H1 (cell line): ENCODE measurements around the gene F11R. TPM values are rescaled to one million over a fixed set of nuclear protein-coding genes. Genes with fewer than 3 reads are reported as not detected.
"Not testable (repeated sequence)": the region's sequence is repeated elsewhere in the genome, so short reads cannot be mapped to it uniquely, and the experiment has no call there.

Source experiments
- CTCF ChIA-PET: fragments of 300-600 bp; sonication (Branson Sonifier 250); formaldehyde crosslinking; loops from one replicate; lab custom pipeline; 2021; ENCODE audit not compliant: partially characterized antibody; lab: Charles Lee
- POLR2A ChIA-PET: fragments of 300-600 bp; sonication (Branson Sonifier 250); formaldehyde crosslinking; loops from one replicate; lab custom pipeline; 2021; ENCODE audit warnings: inconsistent platforms; ENCODE audit not compliant: partially characterized antibody; lab: Charles Lee
- DNase-seq, 2 experiments: peaks; one replicate each; pipeline versions ENCODE4 v3.0.0 to v3.0.0-alpha.2; 2010 to 2022; ENCODE audit warnings: low spot score in 2 of 2, low read depth in 1 of 2, mixed read lengths in 1 of 2
- FAIRE-seq: peaks from 2 replicates; lab custom pipeline; 2011; peaks lifted over from hg19 to GRCh38; lab: Jason Lieb, UNC
- H2AFZ ChIP-seq: 2 replicates; pipeline ENCODE4 v1.8.1; 2012; ENCODE audit warnings: low read length, inconsistent platforms
- H2AK5ac ChIP-seq: 2 replicates; pipeline ENCODE4 v1.6.1; 2013; ENCODE audit warnings: low read depth, low read length
- H2BK120ac ChIP-seq: replicated peaks from 2 replicates; pipeline ENCODE3; 2013; ENCODE audit warnings: low read depth, low read length, inconsistent platforms
- H2BK12ac ChIP-seq: 2 replicates; pipeline ENCODE4 v1.6.1; 2013; ENCODE audit warnings: low read depth, low read length
- H2BK15ac ChIP-seq: 2 replicates; pipeline ENCODE4 v1.6.1; 2013; ENCODE audit warnings: low read length
- H2BK20ac ChIP-seq: 2 replicates; pipeline ENCODE4 v1.6.1; 2013; ENCODE audit warnings: low read length
- H2BK5ac ChIP-seq: 2 replicates; pipeline ENCODE4 v1.6.1; 2013; ENCODE audit warnings: low read depth, low read length
- H3K14ac ChIP-seq: 2 replicates; pipeline ENCODE4 v1.6.1; 2013; ENCODE audit warnings: inconsistent platforms; ENCODE audit not compliant: insufficient read length
- H3K18ac ChIP-seq: 2 replicates; pipeline ENCODE4 v1.6.1; 2013; ENCODE audit warnings: low read length; ENCODE audit errors: extremely low read depth
- H3K23ac ChIP-seq: 2 replicates; pipeline ENCODE4 v1.6.1; 2013; ENCODE audit warnings: inconsistent platforms; ENCODE audit not compliant: insufficient read length
- H3K23me2 ChIP-seq: 2 replicates; pipeline ENCODE4 v1.6.1; 2013; ENCODE audit warnings: low read depth, low read length
- H3K27ac ChIP-seq: 2 replicates; pipeline ENCODE4 v1.6.1; 2011; ENCODE audit warnings: low read depth, low read length, inconsistent platforms
- H3K27me3 ChIP-seq, 4 experiments: replicated peaks in 1 of 4; 1 replicate in 1 of 4; 2 replicates in 3 of 4; pipeline versions ENCODE4 v1.6.1 to v1.8.1; 2011 to 2013; ENCODE audit warnings: low read length in 3 of 4, mild to moderate bottlenecking in 3 of 4, inconsistent platforms in 2 of 4, mixed read lengths in 2 of 4, moderate library complexity in 1 of 4; ENCODE audit not compliant: control insufficient read depth in 3 of 4, insufficient read depth in 3 of 4; ENCODE audit errors: extremely low read depth in 1 of 4
- H3K36me3 ChIP-seq, 4 experiments: 2 replicates each; pipeline versions ENCODE4 v1.6.1 to v1.8.1; 2011 to 2013; ENCODE audit warnings: mild to moderate bottlenecking in 4 of 4, low read length in 3 of 4, moderate library complexity in 2 of 4, control low read depth in 1 of 4, inconsistent platforms in 1 of 4; ENCODE audit not compliant: insufficient read depth in 4 of 4, control insufficient read depth in 2 of 4
- H3K4ac ChIP-seq: replicated peaks from 2 replicates; pipeline ENCODE3; 2013; ENCODE audit warnings: low read length, low read depth, mixed read lengths, inconsistent platforms; ENCODE audit not compliant: insufficient read length
- H3K4me1 ChIP-seq, 4 experiments: replicated peaks in 1 of 4; 1 replicate in 1 of 4; 2 replicates in 3 of 4; pipeline versions ENCODE4 v1.6.1 to v1.8.1; 2011 to 2013; ENCODE audit warnings: low read length in 3 of 4, inconsistent platforms in 2 of 4, mixed read lengths in 1 of 4; ENCODE audit not compliant: insufficient read depth in 4 of 4, control insufficient read depth in 3 of 4
- H3K4me2 ChIP-seq, 2 experiments: 2 replicates each; pipeline versions ENCODE4 v1.6.1 to v1.8.1; 2011 to 2013; ENCODE audit warnings: low read depth in 2 of 2, low read length in 2 of 2, control low read depth in 1 of 2, inconsistent platforms in 1 of 2, mild to moderate bottlenecking in 1 of 2; ENCODE audit not compliant: insufficient read depth in 1 of 2
- H3K4me3 ChIP-seq, 4 experiments: fragments of 200-600, 300-600 bp in 1 of 4; sonication (generic), shearing (Covaris generic), sonication (Bioruptor Twin) in 1 of 4; 2 replicates each; pipeline versions ENCODE4 v1.5.1 to v1.8.1; 2011 to 2016; ENCODE audit warnings: low read length in 4 of 4, low read depth in 3 of 4, control low read depth in 2 of 4, inconsistent platforms in 2 of 4, mild to moderate bottlenecking in 2 of 4, mixed read lengths in 1 of 4, moderate library complexity in 1 of 4; ENCODE audit not compliant: insufficient read depth in 2 of 4; ENCODE audit errors: extremely low read depth in 1 of 4
- H3K56ac ChIP-seq: replicated peaks from 2 replicates; pipeline ENCODE3; 2013; ENCODE audit warnings: low read depth, mild to moderate bottlenecking, mixed read lengths, low read length, inconsistent platforms; ENCODE audit not compliant: insufficient read length
- H3K79me1 ChIP-seq: 2 replicates; pipeline ENCODE4 v1.6.1; 2013; ENCODE audit warnings: low read depth, low read length, control low read depth
- H3K79me2 ChIP-seq, 2 experiments: 2 replicates each; pipeline versions ENCODE4 v1.6.1 to v1.8.1; 2012 to 2013; ENCODE audit warnings: low read length in 2 of 2, mild to moderate bottlenecking in 2 of 2, inconsistent platforms in 1 of 2; ENCODE audit not compliant: insufficient read depth in 2 of 2, control insufficient read depth in 1 of 2
- H3K9ac ChIP-seq, 4 experiments: replicated peaks in 1 of 4; 1 replicate in 1 of 4; 2 replicates in 3 of 4; pipeline versions ENCODE4 v1.6.1 to v1.8.1; 2011 to 2013; ENCODE audit warnings: low read depth in 3 of 4, low read length in 3 of 4, control low read depth in 2 of 4, mild to moderate bottlenecking in 2 of 4, moderate library complexity in 2 of 4, inconsistent platforms in 1 of 4; ENCODE audit errors: extremely low read depth in 1 of 4
- H3K9me3 ChIP-seq, 2 experiments: 2 replicates each; pipeline versions ENCODE4 v1.6.1 to v1.8.1; 2012 to 2013; ENCODE audit warnings: mild to moderate bottlenecking in 2 of 2, moderate library complexity in 2 of 2, control low read depth in 1 of 2, inconsistent platforms in 1 of 2, low read depth in 1 of 2, low read length in 1 of 2, mixed read lengths in 1 of 2; ENCODE audit not compliant: insufficient read depth in 2 of 2
- H4K20me1 ChIP-seq, 2 experiments: replicated peaks in 1 of 2; 2 replicates each; pipeline versions ENCODE3 to v1.8.1; 2011 to 2013; ENCODE audit warnings: inconsistent platforms in 2 of 2, low read length in 2 of 2, mild to moderate bottlenecking in 1 of 2; ENCODE audit not compliant: insufficient read depth in 2 of 2, control insufficient read depth in 1 of 2
- H4K5ac ChIP-seq: 2 replicates; pipeline ENCODE4 v1.6.1; 2013; ENCODE audit warnings: low read length, low read depth, mixed read lengths, inconsistent platforms; ENCODE audit not compliant: insufficient read length
- H4K8ac ChIP-seq: 2 replicates; pipeline ENCODE4 v1.8.0; 2013; ENCODE audit warnings: mild to moderate bottlenecking, moderate library complexity, low read length, inconsistent platforms; ENCODE audit not compliant: insufficient read depth; ENCODE audit errors: extremely low read depth
- H4K91ac ChIP-seq: replicated peaks from 2 replicates; pipeline ENCODE3; 2013; ENCODE audit warnings: low read length, mixed read lengths, inconsistent platforms; ENCODE audit not compliant: insufficient read length
- WGBS, 2 experiments: shearing (Covaris generic) in 1 of 2; methylation state at CpG; one replicate each; pipeline versions ENCODE4 v1.1.6 to v1.1.7; 2013 to 2015; ENCODE audit warnings: low lambda C conversion rate in 2 of 2, mixed read lengths in 2 of 2, inconsistent platforms in 1 of 2, low coverage in 1 of 2, missing lambda C conversion rate in 1 of 2; ENCODE audit not compliant: insufficient replicate concordance in 2 of 2, insufficient coverage in 1 of 2, insufficient read length in 1 of 2; ENCODE audit errors: extremely low coverage in 1 of 2, missing lambda C conversion rate in 1 of 2; 5-methylcytosine and 5-hydroxymethylcytosine counted together
- polyA plus RNA-seq, 7 experiments: library from polyadenylated mRNA; depleted of rRNA in 3 of 7; stranded (reverse) in 5 of 7; unstranded in 2 of 7; fragments of >200 nt in 5 of 7; fragments of 200-250 nt in 2 of 7; gene quantifications; 1 replicate in 5 of 7; 2 replicates in 1 of 7; 4 replicates in 1 of 7; pipeline versions ENCODE4 v1.2.1 to v1.2.3, GENCODE V29; 2011 to 2013; ENCODE audit warnings: missing spikeins in 2 of 7, mixed read lengths in 2 of 7
- total RNA-seq: library from RNA; stranded (reverse); fragmentation: NEBNext Ultra II Directional; extraction: Animal tissue kit (Norgen Biotek cat#: 25700); gene quantifications from 2 replicates; pipeline ENCODE4 v1.2.1, GENCODE V29; 2021

F11R gene
- total and polyA plus RNA-seq, 2 of the 8 experiments (the other 6 are each of a cell fraction or from before 2014, with no cell fraction given): 159 to 200 TPM

GRCh38 chr1:161017181-161017580, 3.8 kb downstream of the F11R start:
- not testable (repeated sequence) for H2AK5ac ChIP-seq, H2BK120ac ChIP-seq, H2BK15ac ChIP-seq, H3K4ac ChIP-seq, H3K9me3 ChIP-seq, H3K4me3 ChIP-seq, H3K27me3 ChIP-seq, H3K9ac ChIP-seq, H3K56ac ChIP-seq, DNase-seq, H2BK5ac ChIP-seq, H2AFZ ChIP-seq, H4K91ac ChIP-seq, H4K5ac ChIP-seq, H3K36me3 ChIP-seq, H4K8ac ChIP-seq, H3K27ac ChIP-seq, H2BK12ac ChIP-seq, H2BK20ac ChIP-seq, FAIRE-seq, H3K23ac ChIP-seq, H3K14ac ChIP-seq, H3K18ac ChIP-seq
- Histone ChIP-seq H4K20me1 (peaks cover 6 to 24% of the 10 kb centered on the region in 2 experiments), H3K23me2 (peaks cover 11% of the 10 kb centered on the region), H3K4me1 (peaks cover 18 to 30% (median 23%) of the 10 kb centered on the region in 4 experiments), H3K79me2 (peaks cover 38 to 77% of the 10 kb centered on the region in 2 experiments), H3K4me2 (peak overlapping the region in 1 of 2 experiments; percentile 92; a peak in 2 of 4 replicates), H3K79me1 (peaks cover 14% of the 10 kb centered on the region)
- POLR2A ChIA-PET: interaction anchor here (1.8 to 2.1 kb wide), 2 partner anchors 21 to 28 kb away, joined by 8 to 14 read pairs; partner anchors contain the start of genes TSTD1 and USF1
- WGBS, 2 experiments: 70% methylated on average over 6 of the region's 7 CpGs; no CpG with 5 or more reads in 1 of the 2 experiments
- CTCF ChIA-PET: interaction anchor here (1.2 to 2.1 kb wide), 2 partner anchors 27 to 30 kb away, joined by 3 to 7 read pairs; no protein-coding TSS in a partner anchor
